Activated naive CD4-positive, alpha-beta T cell treated with anti-CD3 and anti-CD28 coated beads for 36 hours (primary cell): ENCODE results near the gene COPS2. TPM values are rescaled to one million over a fixed set of nuclear protein-coding genes. Genes with fewer than 3 reads are reported as not detected.
"Not testable (repeated sequence)": the region's sequence is repeated elsewhere in the genome, so short reads cannot be mapped to it uniquely, and the experiment has no call there.

Experiments used
- CTCF ChIA-PET: fragments of 350-600 bp; sonication (Branson Sonifier 250); formaldehyde crosslinking; loops from one replicate; lab custom pipeline; 2021; ENCODE audit warnings: antibody characterized with exemption; lab: Charles Lee
- DNase-seq: peaks from one replicate; pipeline ENCODE4 v3.0.0-alpha.2; 2020
- H3K27ac Mint-ChIP-seq: one replicate; pipeline ENCODE4 v1.8.0; 2021; ENCODE audit warnings: mild to moderate bottlenecking, mixed read lengths
- H3K27me3 Mint-ChIP-seq: one replicate; pipeline ENCODE4 v1.8.0; 2021; ENCODE audit warnings: low read depth, mixed read lengths
- H3K36me3 Mint-ChIP-seq: one replicate; pipeline ENCODE4 v1.8.0; 2021; ENCODE audit warnings: low read depth, mixed read lengths
- H3K4me1 Mint-ChIP-seq: one replicate; pipeline ENCODE4 v1.8.0; 2021; ENCODE audit warnings: low read depth, mixed read lengths
- H3K4me3 Mint-ChIP-seq: one replicate; pipeline ENCODE4 v1.8.0; 2021; ENCODE audit warnings: mild to moderate bottlenecking, moderate library complexity, mixed read lengths
- H3K9me3 Mint-ChIP-seq: one replicate; pipeline ENCODE4 v1.8.0; 2021; ENCODE audit warnings: mixed read lengths
- intact Hi-C: fragments of 100-400 bp; cut with micrococcal nuclease; formaldehyde crosslinking; loops from one replicate; pipeline ENCODE4 v1.15.1; 2023
- total RNA-seq, 2 experiments: library from RNA; stranded (reverse); gene quantifications; one replicate each; pipeline ENCODE4 v1.2.3, GENCODE V29; 2021

Gene COPS2
- total RNA-seq = 10 to 100 TPM; 79.7 to 86.4 TPM

DNA sequence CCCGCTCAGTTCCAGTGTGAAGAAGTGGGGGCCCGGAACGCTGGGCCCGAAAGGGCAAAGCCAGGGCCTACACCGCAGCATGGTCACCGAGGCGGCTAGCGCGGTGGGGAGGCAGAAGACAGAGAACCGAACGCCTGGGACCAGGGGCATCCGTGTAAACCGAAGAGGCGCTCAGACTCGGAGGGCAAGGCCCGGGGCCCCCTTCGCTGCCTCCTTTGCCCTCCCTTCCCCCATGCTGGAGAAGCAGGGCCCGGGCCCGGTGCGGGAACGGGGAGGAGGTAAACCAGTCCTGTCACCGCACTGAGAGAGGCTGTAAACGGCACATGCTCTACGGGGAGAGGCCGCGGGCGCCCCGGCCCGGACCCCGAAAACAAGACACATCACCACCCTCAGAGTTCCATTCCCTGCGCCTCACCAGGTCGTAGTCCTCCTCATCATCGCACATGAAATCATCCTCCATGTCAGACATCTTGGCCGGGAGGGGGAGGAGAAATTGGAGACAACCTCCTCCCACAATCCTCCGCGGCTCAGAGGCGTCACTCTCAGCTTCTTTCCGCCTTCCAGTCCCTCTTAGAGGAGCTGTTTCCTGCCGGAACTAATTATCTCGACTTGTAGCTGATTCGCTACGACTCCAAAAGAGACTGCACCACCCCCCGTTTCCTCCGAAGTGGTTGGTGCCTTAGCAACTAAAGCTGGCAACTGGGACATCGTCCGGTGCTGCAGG is at the start of gene COPS2:
Gene COPS2 (minus strand): TSS at position 490 of the 724 bp plus-strand sequence. CDS start 21 bp downstream, at position 469.
- Mint-ChIP-seq H3K27ac (peak within 1 kb of the TSS; percentile 97), H3K4me1 (peaks cover 41% of the 10 kb centered on the region)

DNA sequence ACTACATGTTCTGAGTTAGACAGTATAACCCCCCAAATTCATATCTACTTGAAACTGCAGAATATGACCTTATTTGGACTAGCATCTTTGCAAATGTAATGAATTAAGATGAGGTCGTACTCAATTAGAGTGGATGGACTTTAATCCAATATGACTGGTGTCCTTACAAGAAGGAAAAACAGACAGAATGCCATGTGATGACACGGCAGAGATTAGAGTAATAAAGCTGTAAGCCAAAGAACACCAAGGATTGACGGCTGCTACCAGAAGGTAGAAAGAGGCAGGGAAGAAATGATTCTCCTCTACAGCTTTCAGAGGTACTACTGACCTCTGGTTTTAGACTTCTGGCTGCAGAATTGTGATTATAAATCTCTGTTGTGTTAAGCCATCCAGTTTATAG is 44.9 kb upstream of the COPS2 start:
- intact Hi-C loops = no loop called here
- Mint-ChIP-seq H3K4me1 (peaks cover 3% of the 10 kb centered on the region), H3K4me3 (no peak overlapping the region), H3K27me3 (no peaks in the 10 kb centered on the region), H3K9me3 (peaks cover 8% of the 10 kb centered on the region), H3K36me3 (peaks cover 40% of the 10 kb centered on the region), H3K27ac (no peak overlapping the region)
- no peak for DNase-seq
- CTCF ChIA-PET = no interaction called here

More for the DNA sequence above, at the start of gene COPS2:
- Mint-ChIP-seq H3K4me3 (peak within 1 kb of the TSS; percentile 98), H3K27me3 (no peaks in the 10 kb centered on the region), H3K36me3 (peaks cover 2% of the 10 kb centered on the region), H3K9me3 (no peaks in the 10 kb centered on the region)
- intact Hi-C loops = loop anchor here (1.0 to 10.0 kb wide), 13 partner anchors 15 to 1752 kb away; partner anchors contain the start of genes AP4E1, CEP152, EID1 and FAM227B
- CTCF ChIA-PET = interaction anchor here (0.6 to 2.1 kb wide), 3 partner anchors 10 to 81 kb away, joined by 4 to 8 read pairs (median 8); no protein-coding TSS in a partner anchor
- DNase-seq = peak; percentile 97

DNA sequence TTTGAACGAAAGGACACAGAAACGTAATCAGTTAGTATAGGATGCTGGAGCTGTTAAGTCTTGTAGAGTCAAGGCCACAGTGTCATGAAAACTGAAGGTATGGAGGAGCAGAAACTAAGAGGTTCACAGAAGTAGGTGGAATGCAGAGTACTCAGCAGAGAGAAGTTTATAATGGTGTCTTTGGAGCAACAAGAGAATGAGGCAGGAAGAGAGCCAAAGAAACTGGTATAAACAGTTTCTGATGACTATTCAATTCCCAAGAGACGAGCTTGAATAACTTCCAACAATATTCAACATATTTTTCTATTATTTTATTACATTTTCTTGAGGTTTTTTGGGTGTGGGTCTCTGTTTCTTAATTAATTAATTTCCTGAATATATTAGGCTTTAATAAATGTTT is 44.3 kb upstream of the COPS2 start:
- intact Hi-C loops = no loop called here
- Mint-ChIP-seq H3K36me3 (peaks cover 34% of the 10 kb centered on the region), H3K4me1 (peaks cover 3% of the 10 kb centered on the region), H3K9me3 (peaks cover 1% of the 10 kb centered on the region), H3K27ac (no peak overlapping the region), H3K27me3 (no peaks in the 10 kb centered on the region), H3K4me3 (no peak overlapping the region)
- no peak for DNase-seq
- CTCF ChIA-PET = no interaction called here

DNA sequence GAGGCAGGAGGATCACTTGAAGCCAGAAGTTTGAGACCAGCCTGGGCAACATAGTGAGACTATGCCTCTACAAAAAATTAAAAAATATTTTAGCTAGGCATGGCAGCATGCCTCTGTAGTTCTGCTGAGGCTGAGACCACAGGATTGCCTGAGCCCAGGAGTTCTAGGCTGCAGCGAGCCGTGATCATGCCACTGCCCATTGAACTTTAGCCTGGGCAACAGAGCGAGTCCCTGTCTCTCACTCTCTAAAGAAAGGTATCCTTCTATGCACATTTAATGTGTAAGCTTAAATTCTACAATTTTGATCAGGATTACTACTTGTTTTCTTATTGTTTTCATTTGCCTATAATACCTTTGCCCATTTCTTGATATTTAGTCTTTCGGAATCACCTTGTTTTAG is 41.5 kb upstream of the COPS2 start:
- Mint-ChIP-seq H3K9me3 (no peaks in the 10 kb centered on the region), H3K4me3 (no peak overlapping the region), H3K27ac (no peak overlapping the region), H3K27me3 (no peaks in the 10 kb centered on the region), H3K4me1 (peaks cover 5% of the 10 kb centered on the region), H3K36me3 (peaks cover 9% of the 10 kb centered on the region)
- CTCF ChIA-PET = no interaction called here
- no peak for DNase-seq
- intact Hi-C loops = no loop called here

DNA sequence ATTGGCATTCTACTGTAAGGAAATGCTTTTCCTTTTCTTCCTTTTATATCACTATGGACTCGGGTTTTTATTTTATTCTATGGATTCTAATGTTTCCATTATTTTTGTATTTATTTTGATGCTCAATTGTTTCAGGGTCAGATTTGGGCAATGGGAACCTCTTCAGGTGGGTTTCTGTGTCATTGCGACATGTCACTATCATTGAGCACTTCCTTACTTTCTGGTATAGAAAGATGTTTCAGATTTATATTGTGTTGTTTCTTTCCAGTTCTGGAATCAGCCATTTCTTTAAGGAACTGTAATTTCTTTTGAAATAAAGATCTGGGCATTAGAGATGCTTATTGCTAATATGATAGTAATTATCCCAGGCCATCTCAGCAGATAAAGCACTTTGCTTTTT is 36.5 kb upstream of the COPS2 start:
- CTCF ChIA-PET = no interaction called here
- DNase-seq = no peak
- Mint-ChIP-seq H3K36me3 (peaks cover 2% of the 10 kb centered on the region), H3K27ac (no peak overlapping the region), H3K9me3 (no peaks in the 10 kb centered on the region), H3K4me3 (no peak overlapping the region), H3K27me3 (no peaks in the 10 kb centered on the region), H3K4me1 (peaks cover 9% of the 10 kb centered on the region)
- intact Hi-C loops = no loop called here

- H3K4me3 Mint-ChIP-seq = no peak overlapping the region
- H3K4me1 Mint-ChIP-seq = peaks cover 14% of the 10 kb centered on the region
- peaks cover 3% of the 10 kb centered on the region for H3K9me3 Mint-ChIP-seq
- intact Hi-C loops = no loop called here
- H3K36me3 Mint-ChIP-seq = peaks cover 10% of the 10 kb centered on the region
- DNase-seq = no peak
- H3K27me3 Mint-ChIP-seq = no peaks in the 10 kb centered on the region
- H3K27ac Mint-ChIP-seq = no peak overlapping the region
- CTCF ChIA-PET = no interaction called here
Measured at GRCh38 chr15:49190586-49190985, 35.2 kb upstream of the COPS2 start.

DNA sequence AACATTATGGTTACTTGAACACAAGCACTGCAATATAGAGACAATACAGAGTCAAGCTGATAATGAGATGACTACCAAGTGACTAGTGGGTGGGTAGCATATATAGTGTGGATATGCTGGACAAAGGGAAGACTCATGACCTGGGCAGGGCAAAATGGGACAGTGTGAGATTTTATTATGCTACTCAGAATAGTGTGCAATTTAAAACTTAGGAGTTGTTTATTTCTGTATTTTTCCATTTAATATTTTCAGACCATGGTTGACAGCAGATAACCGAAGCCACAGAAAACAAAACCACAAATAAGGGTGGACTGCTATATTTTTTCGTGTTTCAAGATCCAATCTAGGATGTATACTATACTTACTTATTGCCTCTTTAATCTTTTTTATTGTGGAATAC is 34.2 kb upstream of the COPS2 start:
- no peaks in the 10 kb centered on the region for H3K27me3 Mint-ChIP-seq
- intact Hi-C loops = no loop called here
- no peak for DNase-seq
- peaks cover 18% of the 10 kb centered on the region for H3K4me1 Mint-ChIP-seq
- CTCF ChIA-PET = no interaction called here
- H3K4me3 Mint-ChIP-seq = no peak overlapping the region
- no peak overlapping the region for H3K27ac Mint-ChIP-seq
- peaks cover 3% of the 10 kb centered on the region for H3K9me3 Mint-ChIP-seq
- H3K36me3 Mint-ChIP-seq = peaks cover 12% of the 10 kb centered on the region

- DNase-seq = no peak
- H3K4me3 Mint-ChIP-seq = no peak overlapping the region
- intact Hi-C loops = no loop called here
- H3K4me1 Mint-ChIP-seq = peaks cover 20% of the 10 kb centered on the region
- no peaks in the 10 kb centered on the region for H3K27me3 Mint-ChIP-seq
- H3K27ac Mint-ChIP-seq = no peak overlapping the region
- peaks cover 17% of the 10 kb centered on the region for H3K36me3 Mint-ChIP-seq
- peaks cover 5% of the 10 kb centered on the region for H3K9me3 Mint-ChIP-seq
- CTCF ChIA-PET = no interaction called here
Measured at GRCh38 chr15:49188933-49189332, 33.5 kb upstream of the COPS2 start.

GRCh38 chr15:49187549-49188245 is 32.3 kb upstream of the COPS2 start:
- Mint-ChIP-seq H3K36me3 (peaks cover 17% of the 10 kb centered on the region), H3K27ac (no peak overlapping the region), H3K27me3 (no peaks in the 10 kb centered on the region), H3K4me3 (no peak overlapping the region), H3K4me1 (peaks cover 18% of the 10 kb centered on the region), H3K9me3 (peaks cover 5% of the 10 kb centered on the region)
- no peak for DNase-seq
- intact Hi-C loops = no loop called here
- CTCF ChIA-PET = no interaction called here

DNA sequence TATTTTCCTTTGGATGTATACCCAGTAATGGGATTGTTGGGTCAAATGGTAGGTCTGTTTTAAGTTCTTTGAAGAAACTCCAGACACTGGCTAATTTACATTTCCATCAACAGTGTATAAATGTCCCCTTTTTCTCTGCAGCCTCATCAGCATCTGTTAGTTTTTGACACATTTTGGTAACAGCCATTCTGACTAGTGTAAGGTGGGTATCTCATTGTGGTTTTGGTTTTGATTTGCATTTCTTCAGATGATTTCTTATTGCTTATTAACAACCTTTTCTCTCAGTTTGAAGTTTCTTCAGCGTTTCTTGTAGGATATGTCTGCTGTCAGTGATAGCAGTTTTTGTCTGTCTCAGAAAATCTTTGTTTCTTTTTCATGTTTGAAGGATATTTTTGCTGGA is 30.1 kb upstream of the COPS2 start:
- Mint-ChIP-seq H3K4me1 (peaks cover 15% of the 10 kb centered on the region), H3K27ac (no peak overlapping the region), H3K9me3 (peaks cover 5% of the 10 kb centered on the region), H3K27me3 (no peaks in the 10 kb centered on the region), H3K4me3 (no peak overlapping the region), H3K36me3 (peaks cover 17% of the 10 kb centered on the region)
- intact Hi-C loops = no loop called here
- DNase-seq = no peak
- CTCF ChIA-PET = no interaction called here

DNA sequence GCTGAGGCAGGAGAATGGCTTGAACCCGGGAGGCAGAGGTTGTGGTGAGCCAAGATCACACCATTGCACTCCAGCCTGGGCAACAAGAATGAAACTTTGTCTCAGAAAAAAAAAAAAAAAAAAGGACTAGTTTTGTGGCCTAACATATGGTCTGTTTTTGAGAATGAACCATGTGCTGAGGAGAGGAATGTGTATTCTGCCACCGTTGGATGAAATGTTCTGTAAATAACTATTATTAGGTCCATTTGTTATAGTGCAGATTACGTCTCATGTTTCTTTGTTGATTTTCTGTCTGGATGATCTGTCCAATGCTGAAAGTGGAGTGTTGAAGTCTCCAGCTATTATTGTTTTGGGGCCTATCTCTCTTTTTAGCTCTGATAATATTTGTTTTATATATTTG is 28.3 kb upstream of the COPS2 start:
- CTCF ChIA-PET, DNase-seq, intact Hi-C loops, H3K27me3 Mint-ChIP-seq, H3K9me3 Mint-ChIP-seq, H3K4me3 Mint-ChIP-seq, H3K27ac Mint-ChIP-seq: not testable (repeated sequence)
- H3K4me1 Mint-ChIP-seq = peaks cover 15% of the 10 kb centered on the region
- peaks cover 17% of the 10 kb centered on the region for H3K36me3 Mint-ChIP-seq

DNA sequence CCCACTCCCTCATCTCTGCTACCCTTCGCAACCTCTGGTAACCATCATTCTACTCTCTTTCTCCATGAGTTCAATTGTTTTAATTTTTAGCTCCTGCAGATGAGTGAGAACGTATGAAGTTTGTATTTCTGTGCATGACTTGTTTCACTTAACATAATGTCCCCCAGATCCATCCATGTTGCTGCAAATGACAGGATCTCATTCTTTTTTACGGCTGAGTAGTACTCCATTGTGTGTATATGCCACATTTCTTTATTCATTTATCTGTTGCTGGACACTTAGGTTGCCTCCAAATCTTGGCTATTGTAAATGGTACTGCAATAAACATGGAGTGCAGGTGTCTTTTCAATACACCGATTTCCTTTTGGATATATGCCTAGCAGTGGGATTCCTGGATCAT is 26.7 kb upstream of the COPS2 start:
- Mint-ChIP-seq H3K27ac (no peak overlapping the region), H3K4me3 (no peak overlapping the region), H3K27me3 (no peaks in the 10 kb centered on the region), H3K36me3 (peaks cover 23% of the 10 kb centered on the region), H3K9me3 (peaks cover 5% of the 10 kb centered on the region), H3K4me1 (peaks cover 15% of the 10 kb centered on the region)
- DNase-seq = no peak
- CTCF ChIA-PET = no interaction called here
- intact Hi-C loops = no loop called here
